ENCODE measurements around the gene ASXL2.

ASXL2 gene

DNA sequence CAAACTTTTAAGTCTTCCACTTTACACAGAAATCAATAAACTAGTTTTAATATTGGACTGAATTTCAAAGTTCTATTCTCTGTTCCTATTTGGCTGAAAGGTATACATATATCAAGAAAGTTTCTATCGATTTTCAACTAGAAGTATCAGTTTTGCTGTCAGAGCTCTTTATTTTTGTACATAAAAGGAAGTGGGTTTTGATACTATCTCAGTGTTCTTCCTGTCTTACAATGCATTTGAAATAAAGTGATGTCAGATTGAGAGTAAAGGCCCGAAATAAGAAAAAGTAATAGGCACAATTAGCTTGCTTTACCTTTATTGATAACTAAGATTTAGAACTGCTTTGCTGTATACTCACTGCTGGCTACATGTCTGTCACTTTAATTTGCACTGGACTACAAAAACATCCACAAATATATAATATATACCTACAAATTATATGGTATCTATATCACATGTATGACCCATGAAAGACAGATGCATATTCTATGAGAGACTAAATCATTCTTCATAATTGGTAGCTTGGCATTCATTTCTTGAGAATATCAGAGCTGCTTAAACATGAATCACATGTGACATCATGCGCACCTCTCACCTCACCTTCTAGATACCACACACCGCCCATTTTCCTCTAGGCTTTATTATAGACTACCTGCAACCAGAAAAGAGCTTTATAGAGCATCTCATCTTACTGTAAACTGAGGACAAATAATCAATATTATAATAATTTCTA lies 83.6 kb downstream of the ASXL2 start:
- no peak for DNase-seq

DNA sequence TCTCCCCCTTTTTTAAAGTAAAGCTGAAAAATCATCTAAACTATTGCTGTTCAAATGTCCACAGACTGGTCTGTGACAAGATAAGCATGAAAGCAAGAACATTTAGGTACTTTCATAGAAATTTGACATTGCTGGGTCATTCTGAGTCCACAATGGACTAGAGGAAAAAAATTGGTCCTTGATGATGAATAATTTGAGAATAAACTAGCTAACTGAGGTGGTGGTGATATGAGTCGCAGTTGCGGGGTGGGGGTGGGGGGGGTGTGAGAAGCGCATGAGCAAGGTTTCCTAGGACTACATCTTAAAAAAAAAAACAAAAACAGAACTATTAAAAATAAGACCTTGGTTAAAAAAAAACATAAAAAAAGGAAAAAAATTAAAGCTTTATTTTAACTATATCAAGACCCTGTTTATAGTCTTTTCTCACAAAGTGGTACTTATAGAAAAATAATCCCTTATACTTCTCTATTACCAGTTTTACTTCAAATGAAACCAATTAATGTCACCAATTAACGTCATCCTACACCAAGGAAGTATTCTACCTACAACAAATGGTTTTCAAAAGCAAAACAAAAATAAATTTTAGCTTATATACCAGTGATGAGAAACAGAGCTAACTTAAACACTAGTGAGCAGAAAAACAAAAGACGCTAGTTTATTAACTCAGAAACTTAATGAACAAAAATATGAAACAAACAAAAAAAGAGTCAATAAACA lies 88.1 kb downstream of the ASXL2 start:
- no peak for DNase-seq

- DNase-seq: no peak
These were observed 89.8 kb downstream of the ASXL2 start for GRCh38 chr2:25788457-25788856.

- no peak for DNase-seq
These were observed 91.3 kb downstream of the ASXL2 start for GRCh38 chr2:25787020-25787419.

GRCh38 chr2:25784404-25784803 lies 93.9 kb downstream of the ASXL2 start:
- no peak for DNase-seq

DNA sequence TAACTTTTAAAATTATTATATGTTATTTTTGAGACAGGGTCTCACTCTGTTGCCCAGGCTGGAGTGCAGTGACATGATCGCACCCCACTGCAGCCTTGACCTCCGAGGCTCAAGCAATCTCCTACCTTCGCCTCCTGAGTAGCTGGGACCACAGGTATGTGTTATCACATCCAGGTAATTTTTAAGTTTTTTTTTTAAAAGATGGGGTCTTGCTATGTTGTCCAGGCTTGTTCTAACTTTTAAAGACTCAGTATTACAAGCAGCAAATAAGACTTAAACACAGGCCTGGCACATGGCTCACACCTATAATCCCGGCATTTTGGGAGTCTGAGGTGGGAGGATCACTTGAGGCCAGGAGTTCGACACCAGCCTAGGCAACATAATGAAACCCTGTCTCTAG lies 101.2 kb downstream of the ASXL2 start:
- DNase-seq: no peak

GRCh38 chr2:25772078-25772477 lies 106.2 kb downstream of the ASXL2 start:
- no peak for DNase-seq

DNA sequence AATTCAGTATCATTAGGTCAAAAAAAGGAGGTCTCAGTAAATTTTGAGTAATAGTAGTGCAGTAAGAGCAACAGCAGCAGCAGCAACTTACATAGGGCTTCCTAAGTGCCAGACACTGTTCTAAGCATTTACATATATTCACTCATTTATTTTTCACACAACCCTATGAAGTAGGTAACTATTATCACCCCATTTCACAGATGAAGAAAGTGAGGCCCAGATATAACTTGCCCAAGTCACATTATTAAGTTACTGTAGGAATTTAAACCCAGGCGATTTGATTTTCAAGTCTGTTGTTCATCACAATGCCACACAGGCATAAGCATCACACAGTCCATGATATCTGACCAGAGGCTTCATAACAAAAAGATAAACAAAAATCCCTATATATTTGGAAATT lies 114.7 kb downstream of the ASXL2 start:
- no peak for DNase-seq

- no peak for DNase-seq
These were observed 118.0 kb downstream of the ASXL2 start for GRCh38 chr2:25760297-25760696.

DNA sequence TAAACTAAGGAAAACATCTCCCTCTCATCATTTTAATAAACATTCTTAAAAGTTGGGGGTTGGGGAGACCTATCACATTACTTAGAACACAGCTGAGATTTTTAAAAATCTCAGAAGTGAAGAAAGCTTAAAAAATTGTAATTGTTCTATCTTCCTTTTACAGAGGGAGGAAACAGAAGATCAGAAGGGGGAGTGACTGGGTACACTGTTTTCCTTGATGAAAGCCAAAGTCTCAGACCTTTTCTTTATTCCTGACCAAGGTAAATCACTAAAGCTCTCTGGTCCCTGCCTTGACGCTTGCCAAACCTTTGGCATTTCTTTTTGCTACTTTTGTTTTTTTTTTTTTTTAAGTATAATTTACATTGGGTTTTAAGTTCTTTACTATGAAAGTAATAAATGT lies 119.9 kb downstream of the ASXL2 start:
- no peak for DNase-seq

GRCh38 chr2:25757906-25758305 lies 120.4 kb downstream of the ASXL2 start:
- no peak for DNase-seq

DNA sequence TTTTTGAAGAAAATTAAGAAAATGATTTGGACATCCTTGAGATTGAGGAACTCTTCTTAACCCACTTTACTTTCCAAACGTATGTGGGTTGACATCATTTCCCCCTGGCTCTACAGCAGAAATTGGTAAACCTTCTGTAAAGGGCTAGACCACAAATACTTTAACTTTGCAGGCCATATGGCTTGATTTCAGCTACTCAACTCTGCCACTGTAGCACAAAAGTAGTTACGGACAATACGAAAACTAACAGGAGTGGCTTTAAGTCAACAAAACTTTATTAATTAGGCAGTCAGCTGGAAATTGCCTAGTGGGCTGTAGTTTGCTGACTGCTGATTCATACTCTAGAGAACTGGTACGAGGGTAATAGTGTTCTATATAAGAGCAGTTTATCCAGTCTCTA lies 121.8 kb downstream of the ASXL2 start:
- DNase-seq: no peak

DNA sequence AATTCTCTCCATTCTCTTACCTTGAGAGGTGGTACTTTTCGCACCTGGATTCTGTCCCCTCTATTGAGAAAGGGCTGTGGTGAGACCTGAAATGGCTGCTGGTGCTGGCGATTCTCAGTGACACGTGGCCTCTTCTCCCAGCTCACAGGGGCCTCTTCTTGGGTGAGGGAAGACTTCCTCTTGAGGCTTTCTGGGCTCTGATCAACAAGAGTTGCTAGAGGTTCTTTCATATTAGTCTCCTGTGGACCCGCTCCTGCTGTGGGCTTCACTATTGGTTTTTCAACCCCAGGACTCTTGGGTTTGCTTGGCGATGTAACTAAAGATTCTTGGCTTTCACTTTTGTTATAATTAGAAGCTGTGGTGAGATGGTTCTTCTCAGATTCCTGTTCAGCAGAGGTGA lies 128.6 kb downstream of the ASXL2 start:
- DNase-seq: no peak

DNA sequence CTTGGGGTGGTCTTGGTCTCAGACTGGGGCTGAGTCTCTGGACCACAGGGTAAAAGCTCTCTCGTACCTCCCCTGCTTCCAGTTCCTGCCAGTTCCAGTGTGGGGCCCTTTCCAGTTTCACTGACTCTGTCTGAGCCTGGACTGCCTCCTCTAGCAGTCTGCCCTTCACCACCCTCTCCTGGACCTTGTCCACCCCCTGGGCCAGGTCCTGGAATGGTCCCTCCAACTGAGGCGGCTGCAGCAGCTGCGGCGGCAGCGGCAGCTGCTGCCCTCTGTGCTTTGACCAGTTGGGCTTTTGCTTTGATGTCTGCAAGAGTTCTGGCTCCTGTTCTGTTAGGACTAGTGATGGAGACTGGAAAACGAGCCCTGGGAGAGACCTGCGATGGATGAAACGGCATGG lies 134.2 kb downstream of the ASXL2 start:
- no peak for DNase-seq

- no peak for DNase-seq
These were observed 135.0 kb downstream of the ASXL2 start for GRCh38 chr2:25743132-25743830.

DNA sequence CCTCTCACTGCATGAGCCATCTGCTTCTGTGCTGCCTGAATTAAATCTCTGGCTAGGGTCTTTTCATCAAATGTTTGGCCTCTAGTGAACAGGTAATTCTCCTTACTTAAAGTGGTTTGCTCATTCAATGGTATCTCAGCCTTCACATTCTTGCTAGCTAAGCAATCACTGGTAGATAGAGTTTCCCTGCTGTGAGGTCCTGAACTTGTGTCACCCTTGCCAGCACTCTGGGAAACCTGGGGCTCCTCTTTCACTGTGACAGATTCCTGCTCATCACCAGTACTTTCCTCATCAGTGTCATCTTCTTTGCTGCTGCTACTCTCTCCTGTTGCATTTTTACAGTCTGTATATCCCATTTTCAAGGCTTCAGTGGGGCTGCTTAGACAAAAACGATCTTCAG lies 135.8 kb downstream of the ASXL2 start:
- no peak for DNase-seq

GRCh38 chr2:25740810-25741381 lies 137.4 kb downstream of the ASXL2 start:
- DNase-seq: no peak

- no peak for DNase-seq
These were observed 139.6 kb downstream of the ASXL2 start for GRCh38 chr2:25738383-25739343.

DNA sequence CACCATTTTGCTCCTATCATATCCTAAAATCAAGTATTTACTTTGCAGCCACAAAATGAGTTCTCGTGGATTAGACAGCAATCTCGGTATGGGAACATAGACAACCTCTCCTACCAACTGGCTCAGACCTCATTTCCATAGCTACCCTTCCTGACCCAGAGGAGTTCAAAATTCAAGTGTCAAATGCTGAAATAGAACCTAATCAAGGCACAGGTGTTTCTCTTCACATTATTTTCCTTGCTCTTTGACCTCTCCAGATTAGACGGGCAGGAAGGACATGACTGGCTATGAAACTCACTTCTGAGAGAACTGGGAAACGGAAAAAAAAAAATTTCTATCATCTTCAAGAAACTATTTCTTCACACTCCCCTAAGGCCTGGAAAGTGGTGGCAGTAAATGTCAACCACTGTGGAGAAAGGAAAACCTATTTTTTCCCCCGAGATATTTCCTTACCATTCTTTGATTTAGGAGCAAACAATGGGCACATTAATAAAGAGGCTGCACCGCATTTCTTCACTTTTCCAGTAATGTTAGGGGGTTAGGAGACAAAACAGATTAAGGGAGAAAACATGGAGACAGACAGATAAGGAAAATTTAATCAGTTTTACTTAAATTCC lies 141.3 kb downstream of the ASXL2 start:
- no peak for DNase-seq

DNA sequence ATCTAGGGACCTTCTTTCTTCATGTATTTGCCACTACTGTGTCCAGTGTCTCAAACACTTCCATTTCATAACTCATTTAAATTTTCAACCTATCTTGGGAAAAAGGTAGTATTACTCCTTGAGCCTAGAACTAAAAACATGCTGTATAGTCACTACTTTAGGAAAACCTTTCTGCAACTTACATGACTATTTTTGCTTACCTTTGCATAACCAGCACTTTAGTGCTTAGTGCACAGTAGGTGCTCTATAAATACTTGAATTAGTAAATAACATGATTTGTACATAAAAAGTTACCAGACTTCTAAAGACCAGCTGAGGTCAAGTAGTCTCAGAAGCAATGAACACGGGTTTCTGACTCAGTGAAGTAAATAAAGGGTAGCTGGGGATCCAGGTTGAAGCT lies 142.5 kb downstream of the ASXL2 start:
- no peak for DNase-seq

DNA sequence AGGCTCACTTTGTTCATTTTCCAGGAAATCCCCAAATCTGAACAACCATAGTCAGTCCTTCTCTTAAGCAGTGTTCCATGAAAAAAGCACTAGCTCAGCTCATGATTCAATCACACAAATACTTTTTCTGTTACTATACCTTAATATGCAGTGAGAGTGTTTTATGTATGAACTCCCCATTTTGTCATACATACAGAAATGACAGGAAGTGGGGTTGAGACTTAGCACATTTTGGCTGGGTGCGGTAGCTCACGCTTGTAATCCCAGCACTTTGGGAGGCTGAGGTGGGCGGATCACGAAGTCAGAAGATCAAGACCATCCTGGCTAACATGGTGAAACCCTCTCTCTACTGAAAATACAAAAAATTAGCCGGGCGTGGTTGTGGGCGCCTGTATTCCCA lies 149.7 kb downstream of the ASXL2 start:
- no peak for DNase-seq

DNA sequence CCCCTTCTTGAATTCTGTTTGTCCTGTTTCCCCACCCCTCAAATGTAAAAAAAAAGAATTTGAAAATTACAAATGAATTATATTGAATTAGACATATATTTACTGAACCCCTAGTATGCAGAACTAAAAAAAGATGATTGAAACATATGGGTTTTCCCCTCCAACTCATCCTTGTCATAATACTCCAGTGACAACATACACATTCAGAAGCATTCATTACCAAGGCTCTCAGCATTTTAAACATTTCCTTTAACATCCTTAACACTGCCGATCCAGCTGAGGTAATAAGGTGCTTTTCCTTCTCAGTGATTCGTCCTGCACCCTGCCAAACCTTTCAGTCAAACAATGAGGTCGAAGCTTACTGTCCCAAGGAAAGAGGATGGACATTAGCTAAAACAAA lies 151.8 kb downstream of the ASXL2 start:
- DNase-seq: no peak

Data from NCI-H1092 (cell line).